GM18858 (cell line): ENCODE results near the gene ZNF367.
"Not testable (repeated sequence)": the region's sequence is repeated elsewhere in the genome, so short reads cannot be mapped to it uniquely, and the experiment has no call there.

Experiments
- ATAC-seq: cut with Tn5 transposase; IDR thresholded peaks from one replicate; pipeline ENCODE4 v1.9.1; 2021; ENCODE audit not compliant: unreplicated experiment

The ZNF367 gene

GRCh38 chr9:96367943-96368342, 50.2 kb downstream of the ZNF367 start:
- ATAC-seq = no peak

DNA sequence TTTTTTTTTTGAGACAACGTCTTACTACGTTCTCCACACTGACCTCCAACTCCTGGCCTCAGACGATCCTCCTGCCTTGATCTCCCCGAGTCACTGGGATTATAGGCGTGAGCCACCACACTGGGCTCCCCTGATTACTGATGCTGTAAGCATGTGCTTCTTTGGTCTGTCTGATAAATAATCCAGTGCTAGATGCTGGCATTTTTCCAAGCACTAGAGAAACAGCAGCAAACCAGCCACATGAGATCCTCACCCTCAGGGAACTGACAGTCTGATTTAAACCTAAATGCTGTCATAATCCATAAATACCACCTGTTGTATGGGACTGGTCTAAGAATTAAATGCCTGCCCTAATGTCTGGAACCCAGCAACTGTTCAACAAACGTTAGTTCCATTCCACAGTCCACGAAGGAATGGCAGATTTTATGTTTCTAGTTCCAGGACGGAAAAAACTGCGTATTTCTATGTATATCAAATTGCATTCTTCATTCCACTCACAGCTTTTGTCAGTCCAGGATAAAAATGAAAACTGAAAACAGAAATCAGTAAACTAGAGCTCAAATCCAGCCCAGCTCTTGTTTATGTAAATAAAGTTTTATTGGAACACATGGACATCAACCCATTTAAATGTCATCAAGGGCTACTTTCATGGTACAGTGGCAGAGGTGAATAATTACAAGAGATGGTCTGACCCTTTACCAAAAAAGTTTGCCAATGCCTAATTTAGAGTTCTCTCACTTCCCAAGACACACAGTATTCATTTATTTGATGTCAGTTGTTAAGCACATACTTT, 54.8 kb downstream of the ZNF367 start:
- ATAC-seq = no peak

GRCh38 chr9:96362119-96362518, 56.1 kb downstream of the ZNF367 start:
- not testable (repeated sequence) for ATAC-seq

GRCh38 chr9:96361668-96362067, 56.5 kb downstream of the ZNF367 start:
- no peak for ATAC-seq

- ATAC-seq = no peak
Measured at GRCh38 chr9:96360976-96361375, 57.2 kb downstream of the ZNF367 start.

- ATAC-seq = not testable (repeated sequence)
Measured at GRCh38 chr9:96360523-96360922, 57.6 kb downstream of the ZNF367 start.

- no peak for ATAC-seq
Measured at GRCh38 chr9:96350866-96351265, 67.3 kb downstream of the ZNF367 start.

- ATAC-seq = no peak
Measured at GRCh38 chr9:96348261-96348660, 69.9 kb downstream of the ZNF367 start.

DNA sequence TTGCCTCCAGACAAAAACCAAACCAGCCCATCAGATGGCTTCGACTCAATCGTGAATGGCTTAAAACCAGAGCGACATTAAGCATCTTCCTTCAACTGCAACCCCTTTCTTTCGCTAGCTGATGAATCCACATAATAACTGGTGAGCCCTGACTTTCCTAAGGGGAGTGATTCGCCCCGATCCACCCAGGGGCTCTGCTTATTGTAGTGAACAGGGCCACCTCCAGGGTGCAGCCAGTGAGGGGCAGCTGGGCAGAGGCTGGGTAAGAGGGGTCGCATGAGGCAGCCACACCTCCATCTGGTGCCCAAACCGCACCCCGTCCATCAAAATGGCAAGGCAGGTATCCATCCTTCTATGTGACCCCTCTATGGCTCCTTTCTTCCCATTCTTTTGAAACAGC, 72.6 kb downstream of the ZNF367 start:
- ATAC-seq = no peak

DNA sequence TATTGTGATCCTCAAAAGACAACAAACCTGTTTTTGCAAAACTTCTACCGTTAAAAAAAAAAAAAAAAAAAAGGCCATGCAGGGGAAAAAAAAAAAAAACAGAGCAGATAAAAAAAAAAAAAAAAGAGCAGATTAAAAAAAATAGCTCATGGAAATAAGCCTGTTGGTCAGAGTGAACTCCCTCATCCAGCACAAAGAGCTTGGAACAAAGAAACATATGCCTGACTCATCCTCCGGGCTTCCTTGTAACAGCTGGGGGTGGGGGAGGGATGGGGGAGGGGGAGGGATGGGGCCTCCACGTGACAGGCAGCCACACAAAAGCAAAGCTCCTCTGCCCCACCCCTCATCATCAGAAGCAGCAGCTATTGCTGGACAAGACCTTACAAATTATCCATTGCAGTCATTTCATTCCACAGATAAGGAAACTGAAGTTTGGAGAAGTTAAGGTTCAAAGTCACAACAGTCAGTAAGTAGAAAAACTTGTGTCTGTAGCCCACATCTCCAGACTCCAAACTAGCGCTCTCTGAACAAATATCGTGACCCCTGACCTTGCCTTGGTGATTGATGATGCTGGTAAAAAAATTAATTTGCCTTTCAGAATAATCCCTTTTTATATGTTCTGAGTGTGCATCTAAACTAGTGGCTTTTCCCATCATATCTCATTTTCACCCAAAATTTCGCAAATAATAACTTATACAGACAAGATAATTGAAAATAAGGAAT, 73.6 kb downstream of the ZNF367 start:
- ATAC-seq = no peak

DNA sequence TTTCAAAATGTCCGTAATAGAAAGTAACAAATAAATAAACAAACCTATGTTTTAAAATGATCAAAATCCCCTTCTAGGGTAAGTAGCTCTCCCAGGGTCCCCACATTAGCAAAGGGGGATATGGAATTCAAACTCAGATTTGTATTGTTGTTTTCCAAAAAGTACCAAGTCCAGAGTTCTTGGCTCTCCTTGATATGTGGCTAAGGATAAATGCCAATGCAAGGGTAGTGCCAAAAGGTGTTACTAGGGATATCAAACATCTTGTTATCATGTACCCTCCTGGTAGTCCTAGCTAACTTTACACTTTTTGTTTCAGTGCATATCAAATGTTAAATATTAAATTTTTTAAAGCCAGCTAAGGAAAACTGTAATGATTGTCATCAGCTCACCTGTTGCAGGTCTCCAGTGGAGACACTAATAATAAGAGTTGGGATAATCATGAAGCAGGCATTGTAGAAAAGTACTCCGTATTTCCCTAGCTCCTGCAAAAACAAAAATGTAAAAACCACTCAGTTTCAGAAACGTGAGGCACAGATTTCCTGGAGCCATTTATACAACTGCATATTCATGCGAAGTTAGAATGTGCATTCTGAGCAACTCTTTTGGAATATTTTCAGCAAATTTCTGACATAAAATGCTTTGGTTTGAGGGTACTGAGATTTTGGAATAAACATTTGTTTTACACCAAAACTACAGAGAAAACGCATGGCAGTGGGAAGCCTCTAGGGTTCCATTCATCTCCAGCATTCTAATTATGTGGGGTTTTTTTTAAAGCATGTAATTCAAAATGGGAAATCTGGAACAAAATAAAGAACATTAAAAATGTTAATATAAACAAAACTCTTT, 74.4 kb downstream of the ZNF367 start:
- no peak for ATAC-seq

GRCh38 chr9:96342571-96343245, 75.5 kb downstream of the ZNF367 start:
- ATAC-seq = no peak

GRCh38 chr9:96340707-96341106, 77.5 kb downstream of the ZNF367 start:
- ATAC-seq = no peak

DNA sequence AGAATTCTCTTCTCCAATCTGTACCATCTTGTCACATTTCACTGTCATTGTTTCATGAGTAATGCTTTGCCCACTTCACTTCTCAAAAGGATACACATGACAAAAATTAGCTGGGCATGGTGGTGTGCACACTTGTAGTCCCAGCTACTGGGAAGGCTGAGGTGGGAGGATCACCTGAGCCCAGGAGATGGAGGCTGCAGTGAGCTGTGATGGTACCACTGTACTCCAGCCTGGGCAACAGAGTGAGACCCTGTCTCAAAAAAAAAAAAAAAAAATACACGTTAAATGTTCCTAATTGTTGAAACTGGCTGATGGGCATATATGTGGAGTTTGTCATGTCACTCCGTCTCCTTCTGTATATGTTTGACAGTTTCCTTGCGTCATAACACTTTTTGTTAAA, 79.9 kb downstream of the ZNF367 start:
- ATAC-seq = no peak
